NCI-H2081 (cell line): Measurements from ENCODE around the gene FAM53B.
A peak's percentile ranks its signal among the peaks of the same experiment; 100 is the strongest.

Experiments
- DNase-seq, 2 experiments: peaks; one replicate each; lab custom pipeline; 2025; lab: John Stamatoyannopoulos, UW

The FAM53B gene

DNA sequence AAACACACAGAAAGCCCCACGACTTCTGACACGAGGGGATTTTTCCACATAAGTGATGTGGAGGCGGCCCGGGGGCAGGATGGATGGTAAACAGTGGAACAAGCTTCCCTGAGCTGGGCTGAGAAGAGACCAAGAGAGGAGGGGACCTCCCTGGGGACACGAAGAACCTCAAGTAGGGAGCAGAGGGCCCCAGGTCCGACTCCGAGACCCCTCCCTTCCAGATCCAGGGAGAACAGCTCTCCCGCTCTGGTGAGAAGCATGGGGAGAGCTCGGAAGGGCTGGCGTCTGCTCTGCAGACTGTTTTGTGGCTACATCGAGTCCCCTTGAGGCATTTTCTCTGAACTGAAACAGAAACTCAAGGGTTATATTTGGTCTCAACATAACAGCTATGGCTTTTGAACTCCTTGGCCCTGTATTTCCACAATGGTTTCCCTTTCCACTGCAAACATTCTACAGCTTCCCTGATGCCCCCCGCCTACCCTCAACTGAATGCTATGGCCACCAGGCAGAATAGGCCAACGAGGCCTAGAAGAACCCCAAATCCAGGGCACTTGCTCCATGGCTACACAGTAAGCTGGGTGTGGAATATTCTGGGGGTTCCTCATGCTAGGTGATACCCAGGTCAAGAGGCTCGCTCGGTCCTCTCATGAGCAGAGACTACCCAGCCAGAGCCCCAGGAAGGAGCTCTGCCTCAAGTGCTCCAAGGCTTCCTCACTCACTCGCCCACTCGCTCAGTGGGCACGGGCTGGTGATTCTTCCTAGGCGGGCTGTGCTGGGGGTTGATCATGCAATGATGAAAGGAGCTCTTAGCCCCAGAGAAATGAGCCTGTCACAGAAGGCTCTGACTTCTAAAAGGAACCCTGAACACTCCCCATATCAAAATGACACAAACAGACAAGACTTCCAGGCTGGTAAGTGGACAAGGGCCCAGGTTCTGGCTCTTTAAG, 47.5 kb downstream of the FAM53B start:
- no peak for DNase-seq

DNA sequence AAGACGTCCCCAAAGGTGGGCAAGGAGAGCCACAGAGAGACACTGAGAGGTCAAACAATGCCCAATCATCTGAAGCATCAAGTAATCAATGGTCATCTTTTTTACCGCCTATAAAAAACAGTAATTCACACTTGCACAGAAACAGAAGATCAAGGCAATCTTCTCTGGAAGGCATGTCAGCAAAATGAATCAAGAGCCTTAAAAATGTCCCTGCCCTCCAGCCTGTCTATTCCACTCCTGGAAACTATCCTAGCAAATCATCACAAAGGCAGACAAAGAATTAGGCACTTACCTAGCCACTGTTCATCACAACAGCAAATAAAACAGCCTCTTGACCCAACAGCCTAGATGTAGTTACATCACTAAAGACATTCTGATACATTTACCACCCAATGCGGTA, 48.9 kb downstream of the FAM53B start:
- no peak for DNase-seq

DNA sequence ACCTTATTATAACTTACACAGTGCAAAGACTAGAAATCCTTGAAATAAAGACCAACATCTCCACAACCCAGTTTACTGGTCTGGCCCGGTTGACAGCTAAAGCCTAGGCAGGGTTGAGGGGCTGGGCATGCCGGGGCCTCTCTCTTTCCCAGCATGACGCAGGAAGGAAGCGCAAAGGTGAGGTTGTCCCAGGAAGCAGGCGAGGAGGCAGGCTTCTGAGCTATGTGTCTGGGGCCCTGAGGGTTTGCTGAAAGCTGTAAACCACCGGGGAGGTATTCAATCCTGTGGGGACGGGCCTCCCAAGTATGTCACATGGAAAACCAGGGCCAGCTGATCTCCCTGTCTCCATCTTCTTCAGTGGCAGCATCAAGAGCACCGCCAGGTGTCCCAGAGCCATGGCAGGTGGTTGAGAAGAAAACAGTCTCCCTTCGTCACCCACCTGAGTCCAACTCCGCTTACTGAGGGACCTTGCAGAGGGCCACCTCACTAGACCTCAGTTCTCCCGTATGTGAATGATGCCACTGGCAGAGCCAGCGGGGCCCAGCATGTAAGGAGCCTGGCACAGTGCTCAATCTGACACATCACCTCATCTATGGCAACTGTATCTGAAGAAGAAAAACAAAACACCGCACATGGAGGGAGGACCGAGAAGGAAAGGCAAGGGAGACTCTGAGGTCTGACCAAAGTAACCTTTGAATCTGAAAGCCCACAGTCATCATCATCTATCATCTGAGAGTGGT, 49.5 kb downstream of the FAM53B start:
- no peak for DNase-seq

DNA sequence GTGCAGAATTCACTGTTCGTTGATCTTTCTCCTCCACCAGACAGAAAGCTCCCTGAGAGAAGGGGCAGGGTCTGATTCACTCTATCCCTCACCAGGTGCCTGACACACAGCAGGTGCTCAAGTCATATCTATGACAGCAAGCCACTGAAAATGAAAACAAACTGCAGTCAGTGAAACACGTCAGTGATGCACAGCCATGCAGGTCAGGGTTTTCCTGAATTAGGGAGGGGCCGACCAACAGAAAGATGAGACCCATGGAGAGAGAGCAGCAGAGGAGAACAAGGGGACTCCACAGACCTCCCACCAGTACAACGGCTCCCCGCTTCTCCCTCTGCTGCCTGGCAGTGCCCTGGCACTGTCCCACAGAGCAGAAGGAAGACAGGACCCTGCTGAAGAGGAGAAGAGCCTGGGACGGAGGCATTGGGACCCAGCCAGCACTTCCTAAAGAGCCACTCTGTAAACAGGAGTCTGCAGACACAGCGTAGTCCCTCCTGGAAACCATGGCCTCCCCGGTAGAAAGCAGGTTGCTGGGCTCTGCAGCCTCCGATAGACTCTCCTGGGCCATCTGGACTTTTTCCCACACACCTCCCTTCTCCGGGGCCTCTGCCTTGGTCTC, 50.3 kb downstream of the FAM53B start:
- peak in 1 of 2 experiments; percentile 21 for DNase-seq

DNA sequence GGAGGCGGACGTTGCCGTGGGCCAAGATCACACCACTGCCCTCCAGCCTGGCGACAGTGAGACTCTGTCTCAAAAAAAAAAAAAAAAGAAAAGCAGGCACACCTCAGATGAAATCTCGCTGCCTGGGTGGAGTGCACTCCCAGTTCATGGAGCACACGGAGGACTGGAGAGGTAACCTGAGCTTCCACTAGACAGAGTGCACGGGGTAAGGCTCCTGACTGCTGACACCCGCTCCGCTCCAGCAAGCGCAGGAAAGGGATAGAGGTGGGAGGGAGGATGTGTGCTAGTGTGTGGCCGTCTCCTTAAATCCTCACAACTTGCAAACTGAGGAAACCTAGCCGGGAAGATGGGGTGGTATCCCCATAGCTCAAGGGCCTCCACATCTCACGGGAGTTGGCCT, 50.8 kb downstream of the FAM53B start:
- DNase-seq = no peak

DNA sequence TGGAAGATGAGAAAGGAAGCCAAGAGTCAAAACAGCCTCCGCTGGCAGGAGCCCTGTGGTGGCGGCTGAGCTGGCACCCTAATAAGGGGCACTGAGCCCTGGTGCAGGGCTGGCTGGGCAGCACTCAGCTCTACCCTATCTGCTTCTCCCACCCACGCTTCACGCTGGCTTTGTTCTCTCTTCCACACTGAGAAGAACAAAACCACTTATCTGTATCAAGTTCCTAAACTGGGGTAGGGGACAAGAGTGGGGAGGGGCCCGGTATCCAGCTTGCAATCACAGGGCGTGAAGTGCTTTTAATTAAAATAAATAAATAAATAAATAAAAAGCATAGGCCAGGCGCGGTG, 52.1 kb downstream of the FAM53B start:
- DNase-seq = no peak

DNA sequence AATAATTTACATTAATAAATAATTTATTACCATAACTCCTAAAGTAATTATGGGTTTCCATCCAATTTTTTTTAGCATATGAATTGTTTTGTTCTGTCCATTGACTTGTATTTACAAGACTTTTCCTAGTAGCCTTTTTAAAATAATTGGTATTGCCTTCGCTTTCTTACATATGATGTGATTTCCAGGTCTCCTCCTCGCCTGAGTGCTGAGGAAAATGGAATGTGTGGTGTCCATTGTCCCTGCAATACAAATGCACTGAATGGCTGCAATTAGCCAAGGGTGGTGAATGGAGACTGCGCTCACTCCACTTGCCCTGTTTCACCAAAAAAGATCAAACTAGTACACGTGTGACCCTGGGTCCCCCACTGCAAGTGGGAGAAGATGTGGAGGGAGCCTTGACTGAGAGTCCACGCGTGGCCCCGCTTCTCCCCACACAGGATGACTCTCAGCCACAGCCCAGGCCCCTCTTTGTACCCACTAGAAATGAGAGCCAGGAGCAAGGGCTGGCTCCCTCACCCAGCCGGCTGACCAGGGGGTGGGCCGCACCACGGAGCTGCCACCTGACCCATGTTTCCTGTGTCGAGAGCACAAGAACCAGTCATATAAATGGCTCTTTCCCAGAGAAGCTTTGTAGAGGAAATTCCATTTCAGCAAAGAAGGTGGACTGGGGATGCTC, 52.6 kb downstream of the FAM53B start:
- DNase-seq = peak in 1 of 2 experiments; percentile 23

DNA sequence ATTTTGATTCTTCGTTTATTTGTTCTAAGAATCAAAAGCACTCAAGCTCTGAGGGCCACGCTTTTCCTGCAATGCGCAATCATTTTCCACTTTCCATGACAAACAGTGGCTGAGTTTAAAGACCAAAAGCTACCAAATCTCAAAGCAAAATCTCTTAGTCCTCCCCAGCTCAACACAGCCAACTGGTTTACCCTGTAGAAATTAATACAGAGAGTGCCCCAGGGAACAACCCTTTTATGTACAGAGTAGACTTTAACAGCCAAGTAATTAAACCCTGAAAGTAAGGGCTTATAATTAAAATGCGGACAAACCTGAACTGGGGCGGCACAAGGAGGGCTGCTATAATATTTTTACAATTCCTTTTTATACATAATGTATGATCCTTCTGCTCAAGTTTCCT, 53.2 kb downstream of the FAM53B start:
- DNase-seq = peak; percentile 41 to 73

DNA sequence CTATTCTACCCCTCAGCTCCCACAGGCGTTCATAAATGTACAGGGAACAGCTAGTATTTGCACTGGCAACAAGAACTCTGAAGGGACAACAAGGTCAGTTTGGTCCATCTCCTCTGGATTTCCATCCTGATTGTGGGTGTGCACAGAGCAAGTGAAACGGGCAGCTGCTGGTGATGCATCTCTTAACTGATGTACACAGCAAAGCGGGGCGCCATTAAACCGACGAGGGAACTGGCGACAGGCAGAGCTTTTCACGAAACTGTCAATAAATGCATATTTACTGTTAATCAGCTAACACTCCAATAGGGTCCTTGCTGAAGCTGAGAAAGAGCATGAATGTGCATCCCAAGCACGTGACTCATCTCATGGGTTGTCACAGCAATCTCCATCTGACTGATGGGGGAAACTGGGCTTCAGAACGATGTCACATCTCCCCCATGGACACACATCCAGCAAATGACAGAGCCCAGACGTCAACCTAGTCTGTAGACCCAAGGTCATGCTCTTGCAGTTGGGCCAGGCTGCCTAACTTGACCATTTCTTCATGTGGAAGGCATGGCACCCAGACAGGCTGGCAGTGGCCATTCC, 54.2 kb downstream of the FAM53B start:
- DNase-seq = no peak

DNA sequence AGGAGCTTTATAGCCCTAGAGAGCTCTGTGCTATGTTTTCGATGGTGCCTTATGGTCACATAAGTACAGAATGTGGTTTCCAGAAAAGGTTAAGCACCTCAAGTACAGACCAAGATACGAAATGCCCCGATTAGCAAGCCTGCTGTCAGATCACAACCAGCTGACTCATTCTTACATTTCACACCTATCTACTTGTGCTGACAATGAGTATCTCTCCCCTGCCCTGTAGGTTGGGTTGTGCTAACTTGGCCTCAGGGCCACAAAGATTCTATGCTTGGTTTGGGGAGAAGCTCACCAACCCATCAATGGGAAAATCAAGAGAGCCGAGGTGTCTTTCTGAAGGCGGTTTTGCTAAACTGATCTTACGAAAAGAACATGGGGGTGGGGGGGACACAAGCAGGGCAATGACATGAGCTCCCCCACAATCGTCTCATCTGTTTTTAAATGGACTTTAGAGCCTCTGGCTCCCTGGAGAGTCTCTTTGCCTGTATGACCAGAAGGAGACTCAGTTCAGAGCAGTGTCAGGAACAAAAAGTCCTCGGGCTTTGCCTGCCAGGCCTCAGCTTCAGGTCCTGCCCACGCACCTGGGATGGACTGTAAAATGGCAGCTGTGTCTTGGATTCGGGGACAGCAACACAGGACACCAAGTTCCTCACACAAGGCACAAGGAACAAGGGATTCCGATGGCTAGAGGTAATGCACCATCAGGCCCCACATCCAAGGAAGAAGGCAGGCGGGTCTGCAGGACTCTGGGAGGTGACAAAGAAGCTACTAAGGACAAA, 55.1 kb downstream of the FAM53B start:
- DNase-seq = no peak

DNA sequence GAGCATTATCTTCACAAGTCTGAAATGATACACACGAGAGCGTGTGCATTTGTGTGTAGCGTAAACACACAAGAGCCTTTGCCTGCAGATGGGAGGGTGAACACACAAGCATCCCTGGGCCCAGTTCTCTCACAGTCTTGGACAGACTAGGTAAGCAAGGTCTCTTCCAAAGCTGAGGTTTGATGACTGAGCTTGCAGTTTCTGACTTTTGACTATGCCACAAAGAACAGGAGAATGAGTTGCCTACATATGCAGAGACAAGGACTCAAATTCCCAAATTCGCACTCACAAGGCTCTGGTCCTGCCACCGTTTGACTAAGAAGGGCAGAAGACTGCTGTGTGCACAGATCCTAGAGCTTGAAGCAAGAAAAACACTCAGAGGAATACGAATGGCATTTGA, 55.8 kb downstream of the FAM53B start:
- DNase-seq = no peak

DNA sequence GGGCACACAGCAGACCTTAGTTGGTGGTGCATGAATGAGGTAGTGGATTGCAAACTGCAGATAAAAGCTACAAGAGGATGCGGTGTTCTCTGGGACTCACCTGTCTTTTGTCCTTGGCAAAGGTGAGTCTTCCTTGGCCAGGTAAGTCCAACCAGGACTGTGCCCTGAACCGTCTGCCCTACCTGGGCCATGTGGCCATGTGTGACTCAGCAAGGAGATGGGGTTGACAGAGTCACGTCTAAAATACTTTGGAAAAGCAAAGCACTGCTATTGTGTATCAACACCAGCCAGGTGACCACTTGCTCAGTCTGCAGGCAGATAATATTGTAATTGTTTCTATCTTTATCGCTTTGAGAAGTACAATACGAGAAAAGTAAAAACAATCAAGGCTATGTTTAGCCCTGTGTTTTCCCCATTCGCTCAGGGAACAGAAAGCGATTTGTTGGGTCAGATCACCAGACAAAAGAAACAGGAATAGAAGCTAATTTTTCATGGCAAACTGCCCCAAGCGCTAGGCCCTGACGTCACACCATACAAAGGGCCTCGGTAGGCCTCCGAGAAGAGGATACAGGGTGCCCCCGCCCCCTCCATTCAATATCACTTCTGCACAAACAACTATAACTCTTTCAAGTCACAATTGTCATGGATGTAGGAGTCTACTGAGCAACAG, 57.3 kb downstream of the FAM53B start:
- DNase-seq = peak; percentile 29 to 58

DNA sequence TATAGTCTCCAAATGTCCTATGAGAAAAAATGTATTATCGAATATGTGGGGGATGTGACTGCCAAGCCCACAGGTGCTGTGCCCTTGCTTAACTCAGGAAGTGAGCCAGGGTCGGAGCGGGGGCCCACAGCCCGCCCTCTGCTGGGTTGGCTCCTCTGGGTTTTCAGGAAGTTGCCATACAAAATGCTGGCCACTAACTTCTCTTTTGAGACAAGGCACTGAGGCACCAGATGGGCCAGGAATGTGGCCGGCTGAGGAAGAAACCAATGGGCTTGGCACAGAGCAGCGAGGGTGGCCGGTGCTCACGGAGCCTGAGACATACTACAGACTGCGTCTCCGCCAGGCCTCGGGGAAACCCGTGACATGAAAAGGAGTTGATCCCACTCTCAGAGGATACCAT, 58.9 kb downstream of the FAM53B start:
- DNase-seq = no peak

DNA sequence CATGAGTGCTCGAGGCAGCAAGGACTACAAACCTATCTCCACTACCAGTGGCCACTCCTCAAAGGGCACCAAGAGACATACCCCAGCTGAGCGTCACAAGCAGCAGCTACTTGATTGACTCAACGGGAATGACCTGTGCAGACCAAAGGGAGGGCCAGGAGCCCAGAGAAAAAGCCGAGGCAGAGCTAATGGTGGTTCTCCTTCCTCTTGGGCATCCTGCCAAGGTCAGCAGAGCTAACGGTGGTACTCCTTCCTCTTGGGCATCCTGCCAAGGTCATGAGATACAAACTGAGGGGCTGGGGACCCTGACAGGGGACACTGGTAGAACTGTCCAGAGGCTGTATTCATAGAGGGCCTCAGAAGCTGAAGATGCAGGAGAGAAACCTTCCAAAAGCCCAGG, 60.4 kb downstream of the FAM53B start:
- DNase-seq = no peak

DNA sequence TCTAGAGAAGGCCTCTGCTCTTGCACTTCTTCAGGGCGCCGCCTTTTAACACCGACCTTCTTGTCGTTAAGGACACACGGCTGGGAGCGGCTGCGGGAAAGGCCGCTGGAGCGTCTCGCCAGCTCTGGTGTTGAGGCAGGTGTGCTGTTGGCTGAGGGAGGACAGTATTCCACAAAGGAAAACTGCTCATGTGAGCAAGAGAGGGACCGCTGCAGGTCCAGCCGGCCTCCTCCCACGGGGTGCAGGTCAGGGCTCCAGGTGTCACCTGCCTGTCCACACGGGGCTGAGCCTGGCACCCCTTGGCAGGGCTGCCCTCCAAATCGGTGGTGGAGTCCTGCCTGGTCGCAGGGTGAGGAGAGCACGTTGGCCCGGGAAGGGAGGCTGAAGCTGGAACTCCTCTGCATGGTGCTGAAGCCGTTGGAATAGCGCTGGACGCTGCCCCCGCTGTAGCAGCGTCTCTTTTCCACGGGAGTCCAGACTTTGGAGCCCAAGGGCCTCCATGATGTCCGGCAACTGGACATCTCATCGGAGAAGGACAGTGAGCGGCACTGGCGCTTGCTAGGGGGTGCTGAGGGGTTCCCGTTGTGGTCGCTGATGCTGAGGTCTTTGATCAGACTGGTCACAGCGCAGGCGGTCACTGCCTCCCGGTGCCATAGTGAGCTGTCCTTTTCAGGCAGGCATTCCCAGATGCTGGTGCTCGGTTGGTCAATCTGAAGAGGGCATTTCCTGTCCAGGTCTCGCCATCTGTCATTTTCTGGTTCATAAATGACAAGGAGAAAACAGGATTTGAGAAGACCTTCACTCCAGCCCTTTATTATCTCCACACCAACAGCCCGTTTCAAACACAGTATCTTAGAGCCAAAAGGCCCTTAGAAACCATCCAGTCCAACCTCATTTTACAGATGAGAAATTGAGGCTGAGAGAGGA, 62.3 kb downstream of the FAM53B start:
- DNase-seq = no peak

DNA sequence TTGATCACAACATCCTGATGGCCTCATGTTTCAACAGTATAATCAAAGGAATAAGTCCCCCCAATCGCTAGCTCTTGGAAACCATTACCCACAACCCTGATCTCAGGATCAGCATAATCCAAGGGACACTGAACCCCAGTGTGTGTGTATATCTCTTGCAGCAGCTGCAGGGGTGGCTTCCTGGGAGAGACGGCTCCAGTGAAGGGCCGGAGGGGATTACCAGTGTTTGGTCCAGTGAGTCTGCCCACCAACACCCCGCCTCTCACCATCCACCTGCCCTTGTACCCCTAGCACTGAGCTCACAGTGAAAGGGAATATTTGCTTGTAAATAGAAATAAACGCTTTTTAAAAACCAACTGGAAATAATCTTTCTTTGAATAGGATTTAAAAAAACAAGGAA, 63.1 kb downstream of the FAM53B start:
- DNase-seq = no peak

DNA sequence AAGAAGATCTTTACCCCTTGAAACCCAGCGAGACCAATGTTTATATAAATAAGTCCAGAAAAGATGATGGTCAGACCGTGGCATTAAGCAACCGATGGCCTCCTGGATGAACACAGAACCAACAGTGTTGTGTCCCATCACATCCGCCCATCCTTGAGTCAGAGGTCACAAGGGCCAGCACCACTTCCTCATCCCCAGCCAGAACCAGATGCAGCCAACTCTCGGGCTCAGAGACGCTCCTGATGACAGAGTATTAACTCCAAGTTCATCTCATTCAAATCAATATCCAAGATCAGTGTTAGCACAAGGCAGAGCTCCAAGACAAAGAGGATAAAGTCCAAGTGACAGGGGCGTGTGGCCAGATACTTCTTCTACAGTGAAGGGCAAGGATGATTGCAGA, 63.5 kb downstream of the FAM53B start:
- DNase-seq = no peak

DNA sequence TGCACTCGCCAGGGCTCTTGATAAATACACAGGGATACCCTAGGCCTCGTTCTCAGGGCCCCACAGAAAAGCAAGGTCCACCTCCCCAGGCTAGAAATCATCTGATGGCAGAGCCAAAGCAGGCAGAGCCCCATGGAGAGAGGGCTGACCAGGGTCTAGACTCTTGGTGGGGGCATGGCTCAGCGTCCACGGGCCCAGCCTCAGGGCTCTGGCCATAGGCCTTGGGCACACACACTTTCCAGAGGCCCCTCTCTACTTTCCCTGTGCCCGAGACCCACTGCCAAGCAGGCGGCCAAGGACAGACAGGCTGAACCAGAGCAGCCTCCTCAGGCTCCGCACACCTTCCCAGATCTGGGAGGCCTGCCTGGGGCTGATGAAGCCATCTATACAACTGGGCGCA, 64.8 kb downstream of the FAM53B start:
- DNase-seq = no peak

DNA sequence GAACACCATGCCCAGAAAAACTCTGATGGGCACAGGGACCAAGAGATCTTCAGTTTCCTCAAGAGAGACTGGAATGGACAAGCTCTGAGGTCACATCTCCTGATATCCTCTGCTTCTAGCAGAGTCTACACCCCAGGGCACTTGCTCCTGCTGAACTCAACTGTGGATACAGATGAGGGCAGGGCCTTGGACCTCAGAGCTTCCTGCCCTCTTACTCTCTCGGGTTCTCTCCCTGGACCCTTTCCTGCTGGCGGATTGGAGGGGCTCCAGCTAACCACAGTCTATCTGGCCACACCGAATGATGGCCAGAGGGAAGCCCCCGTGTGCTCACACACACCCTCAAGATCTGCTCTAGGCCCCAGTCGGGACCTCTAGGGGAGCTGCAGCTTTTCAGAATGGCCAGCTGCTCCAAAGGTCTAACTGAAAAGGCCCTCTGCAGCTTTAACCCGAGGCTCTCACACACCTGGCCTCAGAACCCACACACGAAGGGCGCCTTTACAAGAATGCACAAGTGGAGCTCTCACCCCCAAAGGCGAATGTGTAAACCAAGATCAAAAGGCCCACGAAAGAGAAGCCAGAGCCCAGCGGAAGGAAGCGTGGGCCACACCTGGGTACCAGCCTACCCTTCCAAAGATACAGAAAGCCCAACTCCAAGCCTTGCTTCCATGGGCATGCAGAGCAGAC, 65.5 kb downstream of the FAM53B start:
- no peak for DNase-seq
